Astrocyte (in vitro differentiated cells and primary cell): ENCODE measurements around the gene SCRN1. TPM values are rescaled to one million over a fixed set of nuclear protein-coding genes. Genes with fewer than 3 reads are reported as not detected.

Experiments
- DNase-seq: peaks from one replicate; pipeline ENCODE4 v3.0.0-alpha.2; 2010; ENCODE audit warnings: low read depth
- FAIRE-seq: peaks from 2 replicates; lab custom pipeline; 2011; peaks lifted over from hg19 to GRCh38; lab: Jason Lieb, UNC
- H2AFZ ChIP-seq: 2 replicates; pipeline ENCODE4 v1.6.0; 2012; ENCODE audit warnings: low read depth, low read length, inconsistent platforms
- H3K27ac ChIP-seq: 2 replicates; pipeline ENCODE4 v1.5.1; 2011; ENCODE audit warnings: low read depth, low read length, inconsistent platforms
- H3K27me3 ChIP-seq: 2 replicates; pipeline ENCODE4 v1.6.0; 2011; ENCODE audit warnings: low read length, inconsistent platforms; ENCODE audit not compliant: insufficient read depth
- H3K36me3 ChIP-seq: 2 replicates; pipeline ENCODE4 v1.5.1; 2011; ENCODE audit warnings: low read length, inconsistent platforms; ENCODE audit not compliant: insufficient read depth
- H3K4me1 ChIP-seq: 2 replicates; pipeline ENCODE4 v1.5.1; 2011; ENCODE audit warnings: low read length, inconsistent platforms; ENCODE audit not compliant: insufficient read depth
- H3K4me2 ChIP-seq: 2 replicates; pipeline ENCODE4 v1.6.0; 2012; ENCODE audit warnings: low read length, inconsistent platforms
- H3K4me3 ChIP-seq: 2 replicates; pipeline ENCODE4 v1.5.1; 2011; ENCODE audit warnings: low read depth, mild to moderate bottlenecking, low read length, inconsistent platforms; ENCODE audit not compliant: insufficient read depth
- H3K79me2 ChIP-seq: 2 replicates; pipeline ENCODE4 v1.6.0; 2012; ENCODE audit warnings: mild to moderate bottlenecking, low read length, inconsistent platforms; ENCODE audit not compliant: insufficient read depth
- H3K9ac ChIP-seq: 2 replicates; pipeline ENCODE4 v1.6.0; 2012; ENCODE audit warnings: mild to moderate bottlenecking, low read length, inconsistent platforms
- H3K9me3 ChIP-seq: 2 replicates; pipeline ENCODE4 v1.5.1; 2012; ENCODE audit warnings: low read depth, mild to moderate bottlenecking, low read length, inconsistent platforms; ENCODE audit not compliant: insufficient read depth
- H4K20me1 ChIP-seq: 2 replicates; pipeline ENCODE4 v1.6.0; 2012; ENCODE audit warnings: low read length, inconsistent platforms; ENCODE audit not compliant: insufficient read depth
- H3K27ac Mint-ChIP-seq: one replicate; pipeline ENCODE4 v1.8.0; 2021; ENCODE audit warnings: mild to moderate bottlenecking, mixed read lengths; ENCODE audit not compliant: unreplicated experiment
- H3K27me3 Mint-ChIP-seq: one replicate; pipeline ENCODE4 v1.8.0; 2021; ENCODE audit warnings: low read depth, mixed read lengths; ENCODE audit not compliant: unreplicated experiment
- H3K36me3 Mint-ChIP-seq: one replicate; pipeline ENCODE4 v1.8.0; 2021; ENCODE audit warnings: low read depth, mixed read lengths; ENCODE audit not compliant: unreplicated experiment
- H3K4me1 Mint-ChIP-seq: one replicate; pipeline ENCODE4 v1.8.0; 2021; ENCODE audit warnings: low read depth, mixed read lengths; ENCODE audit not compliant: unreplicated experiment
- H3K4me3 Mint-ChIP-seq: one replicate; pipeline ENCODE4 v1.8.0; 2021; ENCODE audit warnings: mild to moderate bottlenecking, moderate library complexity, mixed read lengths; ENCODE audit not compliant: unreplicated experiment
- H3K9me3 Mint-ChIP-seq: one replicate; pipeline ENCODE4 v1.8.0; 2021; ENCODE audit warnings: mild to moderate bottlenecking, mixed read lengths; ENCODE audit not compliant: unreplicated experiment
- EZH2 ChIP-seq: IDR thresholded peaks from 2 replicates; pipeline ENCODE4 v1.6.1; 2012; ENCODE audit warnings: mild to moderate bottlenecking, low read length, inconsistent platforms; ENCODE audit not compliant: insufficient read depth
- total RNA-seq: library from RNA; stranded (reverse); gene quantifications from 2 replicates; pipeline ENCODE4 v1.2.1, GENCODE V29; 2021
- TF ChIP-seq, protein P1 (sequence below): IDR thresholded peaks from 2 replicates; pipeline ENCODE4 v1.5.1; 2011; ENCODE audit warnings: low read depth, mild to moderate bottlenecking, inconsistent platforms, low read length, moderate library complexity; ENCODE audit not compliant: insufficient read depth

SCRN1 gene
- total RNA-seq, 1 donor from 2014 or later, result 116 TPM

DNA sequence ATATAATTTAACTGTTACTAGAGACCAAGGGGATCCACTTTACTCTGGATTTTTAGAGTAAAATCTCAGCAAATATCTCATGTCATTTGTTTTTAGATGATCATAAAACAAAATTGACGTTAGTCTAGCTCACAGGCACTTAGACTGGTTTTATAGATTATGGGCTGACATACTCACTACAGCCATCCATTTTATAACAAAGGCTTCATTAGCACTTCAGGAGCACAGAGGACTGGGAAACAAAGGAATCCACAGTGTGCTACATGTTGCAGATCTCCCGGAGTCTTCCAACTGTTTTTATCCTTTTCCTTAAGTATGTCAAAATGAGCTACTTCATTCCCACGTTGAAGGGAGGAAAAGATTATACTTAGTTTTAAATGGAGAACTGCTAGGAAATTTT is 15.9 kb upstream of the SCRN1 start:
- no peaks in the 10 kb centered on the region for H3K27me3 Mint-ChIP-seq
- Histone ChIP-seq H3K9ac (no peak overlapping the region), H4K20me1 (no peaks in the 10 kb centered on the region), H3K4me2 (no peak overlapping the region), H3K27ac (no peak overlapping the region), H2AFZ (no peak overlapping the region), H3K79me2 (no peaks in the 10 kb centered on the region), H3K9me3 (no peaks in the 10 kb centered on the region), H3K4me1 (no peaks in the 10 kb centered on the region), H3K27me3 (no peaks in the 10 kb centered on the region), H3K36me3 (no peaks in the 10 kb centered on the region), H3K4me3 (no peak overlapping the region)
- peaks cover 3% of the 10 kb centered on the region for H3K36me3 Mint-ChIP-seq
- no peak overlapping the region for H3K4me3 Mint-ChIP-seq
- no peak for TF ChIP-seq EZH2
- TF ChIP-seq, protein P1, sequence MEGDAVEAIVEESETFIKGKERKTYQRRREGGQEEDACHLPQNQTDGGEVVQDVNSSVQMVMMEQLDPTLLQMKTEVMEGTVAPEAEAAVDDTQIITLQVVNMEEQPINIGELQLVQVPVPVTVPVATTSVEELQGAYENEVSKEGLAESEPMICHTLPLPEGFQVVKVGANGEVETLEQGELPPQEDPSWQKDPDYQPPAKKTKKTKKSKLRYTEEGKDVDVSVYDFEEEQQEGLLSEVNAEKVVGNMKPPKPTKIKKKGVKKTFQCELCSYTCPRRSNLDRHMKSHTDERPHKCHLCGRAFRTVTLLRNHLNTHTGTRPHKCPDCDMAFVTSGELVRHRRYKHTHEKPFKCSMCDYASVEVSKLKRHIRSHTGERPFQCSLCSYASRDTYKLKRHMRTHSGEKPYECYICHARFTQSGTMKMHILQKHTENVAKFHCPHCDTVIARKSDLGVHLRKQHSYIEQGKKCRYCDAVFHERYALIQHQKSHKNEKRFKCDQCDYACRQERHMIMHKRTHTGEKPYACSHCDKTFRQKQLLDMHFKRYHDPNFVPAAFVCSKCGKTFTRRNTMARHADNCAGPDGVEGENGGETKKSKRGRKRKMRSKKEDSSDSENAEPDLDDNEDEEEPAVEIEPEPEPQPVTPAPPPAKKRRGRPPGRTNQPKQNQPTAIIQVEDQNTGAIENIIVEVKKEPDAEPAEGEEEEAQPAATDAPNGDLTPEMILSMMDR, result no peak
- no peaks in the 10 kb centered on the region for H3K9me3 Mint-ChIP-seq
- DNase-seq (no peak), FAIRE-seq (no peak)
- H3K4me1 Mint-ChIP-seq, result no peaks in the 10 kb centered on the region
- no peak overlapping the region for H3K27ac Mint-ChIP-seq

DNA sequence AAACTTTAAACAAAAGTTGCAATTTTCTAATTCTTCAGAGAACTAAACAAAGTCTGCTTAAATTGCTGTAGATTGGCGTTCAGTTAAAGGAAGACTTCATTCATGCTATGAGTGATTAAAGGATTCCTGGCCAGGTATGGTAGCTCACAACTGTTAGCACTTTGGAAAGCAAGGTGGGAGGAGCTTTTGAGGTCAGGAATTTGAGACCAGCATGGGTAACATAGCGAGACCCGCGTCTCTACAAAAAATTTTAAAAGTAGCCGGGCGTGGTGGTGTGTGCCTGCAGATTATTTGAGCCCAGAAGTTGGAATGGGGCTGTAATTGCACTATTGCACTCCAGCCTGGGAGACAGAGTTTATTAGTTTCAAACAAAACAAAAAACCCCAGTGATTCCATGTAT is 13.5 kb upstream of the SCRN1 start:
- Mint-ChIP-seq H3K27me3 (no peaks in the 10 kb centered on the region), H3K27ac (no peak overlapping the region), H3K36me3 (peaks cover 3% of the 10 kb centered on the region), H3K4me3 (no peak overlapping the region), H3K4me1 (no peaks in the 10 kb centered on the region), H3K9me3 (no peaks in the 10 kb centered on the region)
- FAIRE-seq, result no peak
- no peaks in the 10 kb centered on the region for H4K20me1 ChIP-seq
- H3K4me3 ChIP-seq, result no peak overlapping the region
- no peak overlapping the region for H3K4me2 ChIP-seq
- no peak overlapping the region for H3K9ac ChIP-seq
- no peak overlapping the region for H2AFZ ChIP-seq
- no peak overlapping the region for H3K27ac ChIP-seq
- H3K79me2 ChIP-seq, result no peaks in the 10 kb centered on the region
- no peaks in the 10 kb centered on the region for H3K4me1 ChIP-seq
- H3K36me3 ChIP-seq, result no peaks in the 10 kb centered on the region
- no peaks in the 10 kb centered on the region for H3K27me3 ChIP-seq
- H3K9me3 ChIP-seq, result no peaks in the 10 kb centered on the region
- TF ChIP-seq EZH2, result no peak
- TF ChIP-seq, protein P1, result no peak
- no peak for DNase-seq

DNA sequence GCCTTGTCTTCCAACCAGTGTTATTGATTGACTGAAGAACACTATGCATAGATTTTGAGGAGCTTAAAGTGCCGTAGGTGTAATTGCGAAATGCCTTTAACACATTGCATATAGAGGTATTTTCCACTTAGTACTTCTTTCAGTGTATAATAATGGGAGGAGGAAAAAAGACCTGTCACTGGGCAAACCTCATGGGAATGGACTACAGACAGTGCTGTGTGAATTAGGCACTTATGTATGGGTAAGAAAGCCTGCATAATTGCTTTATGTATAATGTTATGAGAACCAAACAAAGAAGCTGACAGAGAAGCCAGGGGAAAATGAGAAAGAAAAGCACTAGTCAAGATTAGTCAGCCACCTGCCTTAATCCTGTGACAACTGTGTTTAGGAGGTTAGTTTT is 12.4 kb upstream of the SCRN1 start:
- FAIRE-seq (no peak), DNase-seq (no peak)
- H3K36me3 ChIP-seq, result no peaks in the 10 kb centered on the region
- no peak overlapping the region for H3K4me3 ChIP-seq
- no peaks in the 10 kb centered on the region for H3K4me1 Mint-ChIP-seq
- H3K27me3 Mint-ChIP-seq, result no peaks in the 10 kb centered on the region
- no peaks in the 10 kb centered on the region for H3K27me3 ChIP-seq
- no peaks in the 10 kb centered on the region for H3K9me3 ChIP-seq
- no peaks in the 10 kb centered on the region for H3K4me1 ChIP-seq
- no peak overlapping the region for H2AFZ ChIP-seq
- no peak overlapping the region for H3K4me2 ChIP-seq
- no peak overlapping the region for H3K4me3 Mint-ChIP-seq
- H4K20me1 ChIP-seq, result no peaks in the 10 kb centered on the region
- peaks cover 3% of the 10 kb centered on the region for H3K9me3 Mint-ChIP-seq
- TF ChIP-seq, protein P1, result no peak
- TF ChIP-seq EZH2, result no peak
- H3K27ac ChIP-seq, result no peak overlapping the region
- H3K27ac Mint-ChIP-seq, result no peak overlapping the region
- peaks cover 3% of the 10 kb centered on the region for H3K36me3 Mint-ChIP-seq
- no peak overlapping the region for H3K9ac ChIP-seq
- no peaks in the 10 kb centered on the region for H3K79me2 ChIP-seq
